Measurements from ENCODE around the gene SAMHD1. TPM values are rescaled to one million over a fixed set of nuclear protein-coding genes. Genes with fewer than 3 reads are reported as not detected.

The SAMHD1 gene
- total RNA-seq, 4 donors from 2014 or later: 76.8 to 172 (median 104) TPM

- intact Hi-C loops (cut with DNase I; ENCODE audit: low total_unique reads): no loop called here
- DNase-seq: no peak
- H3K27me3 ChIP-seq: no peaks in the 10 kb centered on the region
- H3K9me3 ChIP-seq: no peaks in the 10 kb centered on the region
- H3K36me3 ChIP-seq: no peaks in the 10 kb centered on the region
- no peak overlapping the region for H3K4me3 ChIP-seq
- peak overlapping the region; percentile 95 to 99 for H3K27ac ChIP-seq
- H3K4me1 ChIP-seq: peaks cover 23 to 29% of the 10 kb centered on the region in 2 donors
- no peak for TF ChIP-seq CTCF (IDR thresholded peaks at IDR 0.05)
- TF ChIP-seq POLR2A (IDR thresholded peaks at IDR 0.05): no peak
Observed at GRCh38 chr20:36849333-36850065, 102.0 kb downstream of the SAMHD1 start.

GRCh38 chr20:36848677-36849076 lies 102.8 kb downstream of the SAMHD1 start:
- peak overlapping the region; percentile 95 to 99 for H3K27ac ChIP-seq
- H3K4me1 ChIP-seq: peaks cover 22 to 23% of the 10 kb centered on the region in 2 donors
- H3K36me3 ChIP-seq: no peaks in the 10 kb centered on the region
- no peak for TF ChIP-seq POLR2A (IDR thresholded peaks at IDR 0.05)
- TF ChIP-seq CTCF (IDR thresholded peaks at IDR 0.05): no peak
- no peak overlapping the region for H3K4me3 ChIP-seq
- DNase-seq: no peak
- no peaks in the 10 kb centered on the region for H3K9me3 ChIP-seq
- intact Hi-C loops (cut with DNase I; ENCODE audit: low total_unique reads): no loop called here
- H3K27me3 ChIP-seq: no peaks in the 10 kb centered on the region

- no peaks in the 10 kb centered on the region for H3K27me3 ChIP-seq
- intact Hi-C loops (cut with DNase I; ENCODE audit: low total_unique reads): no loop called here
- H3K36me3 ChIP-seq: no peaks in the 10 kb centered on the region
- H3K4me1 ChIP-seq: peaks cover 23% of the 10 kb centered on the region in 2 donors
- H3K9me3 ChIP-seq: no peaks in the 10 kb centered on the region
- DNase-seq: peak; percentile 80 to 88
- peak overlapping the region; percentile 95 to 99 for H3K27ac ChIP-seq
- no peak overlapping the region for H3K4me3 ChIP-seq
- TF ChIP-seq CTCF (IDR thresholded peaks at IDR 0.05) (no peak), POLR2A (IDR thresholded peaks at IDR 0.05) (peak; percentile 10)
Observed at GRCh38 chr20:36848078-36848660, 103.3 kb downstream of the SAMHD1 start.

- peaks cover 23 to 28% of the 10 kb centered on the region in 2 donors for H3K4me1 ChIP-seq
- intact Hi-C loops (cut with DNase I; ENCODE audit: low total_unique reads): no loop called here
Observed at GRCh38 chr20:36847710-36848040, 103.8 kb downstream of the SAMHD1 start.

More at GRCh38 chr20:36847710-36848040, 103.8 kb downstream of the SAMHD1 start:
- TF ChIP-seq CTCF (IDR thresholded peaks at IDR 0.05): no peak
- TF ChIP-seq POLR2A (IDR thresholded peaks at IDR 0.05): no peak
- DNase-seq: no peak
- no peaks in the 10 kb centered on the region for H3K36me3 ChIP-seq
- no peaks in the 10 kb centered on the region for H3K27me3 ChIP-seq
- no peak overlapping the region for H3K4me3 ChIP-seq
- no peaks in the 10 kb centered on the region for H3K9me3 ChIP-seq
- H3K27ac ChIP-seq: peak overlapping the region; percentile 95 to 99

Data from uterus (tissue), 4 donors.